GM19468 (cell line): ENCODE measurements around the gene TEX48.
A peak's percentile ranks its signal among the peaks of the same experiment; 100 is the strongest.

Source experiments
- ATAC-seq: cut with Tn5 transposase; IDR thresholded peaks from one replicate; pipeline ENCODE4 v1.9.1; 2021; ENCODE audit warnings: mild to moderate bottlenecking, moderate library complexity, moderate number of reproducible peaks; ENCODE audit not compliant: unreplicated experiment; ENCODE audit errors: extremely low read depth

The TEX48 gene

GRCh38 chr9:114627553-114627952 is 54.4 kb downstream of the TEX48 start:
- ATAC-seq = no peak

DNA sequence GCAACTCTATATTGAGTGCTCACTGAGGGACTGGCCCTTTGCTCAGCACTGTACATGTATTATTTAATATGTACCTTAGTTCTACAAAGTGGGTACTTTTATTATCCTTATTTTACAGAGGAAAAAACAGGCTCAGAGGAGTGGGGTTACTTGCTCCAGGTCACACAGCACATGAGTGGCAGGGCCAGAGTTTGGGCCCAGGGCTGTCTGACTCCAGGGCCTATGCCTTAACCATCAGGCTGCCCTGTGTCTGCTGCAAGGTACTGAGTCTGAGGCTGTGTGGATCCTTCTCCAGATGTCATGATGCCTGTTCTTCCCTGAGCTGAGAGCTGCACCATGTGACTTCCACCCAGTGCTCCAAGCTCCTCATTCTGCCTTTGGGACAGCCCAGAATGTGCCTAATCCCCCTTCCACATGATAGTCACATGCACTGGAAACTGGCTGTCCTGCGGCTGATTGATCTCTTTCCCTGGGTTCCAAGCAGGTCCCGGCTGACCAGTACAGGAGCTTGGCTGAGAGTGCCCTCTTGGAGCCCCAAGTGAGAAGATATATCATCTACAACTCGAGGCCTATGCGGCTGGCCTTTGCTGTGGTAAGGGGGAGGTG is 55.5 kb downstream of the TEX48 start:
- no peak for ATAC-seq

GRCh38 chr9:114624677-114625076 is 57.3 kb downstream of the TEX48 start:
- ATAC-seq = no peak

GRCh38 chr9:114621975-114622609 is 59.9 kb downstream of the TEX48 start:
- no peak for ATAC-seq

GRCh38 chr9:114621561-114621960 is 60.4 kb downstream of the TEX48 start:
- ATAC-seq = no peak

GRCh38 chr9:114619191-114619761 is 62.7 kb downstream of the TEX48 start:
- ATAC-seq = no peak

GRCh38 chr9:114616684-114617520 is 65.1 kb downstream of the TEX48 start:
- ATAC-seq = peak; percentile 39
